ENCODE data around the gene ZNF846. TPM values are rescaled to one million over a fixed set of nuclear protein-coding genes. Genes with fewer than 3 reads are reported as not detected.
"Not testable (repeated sequence)": the region's sequence is repeated elsewhere in the genome, so short reads cannot be mapped to it uniquely, and the experiment has no call there.

Gene ZNF846
- total and polyA plus RNA-seq, 2 experiments from 2014 or later, result 23.3 to 26.0 TPM

DNA sequence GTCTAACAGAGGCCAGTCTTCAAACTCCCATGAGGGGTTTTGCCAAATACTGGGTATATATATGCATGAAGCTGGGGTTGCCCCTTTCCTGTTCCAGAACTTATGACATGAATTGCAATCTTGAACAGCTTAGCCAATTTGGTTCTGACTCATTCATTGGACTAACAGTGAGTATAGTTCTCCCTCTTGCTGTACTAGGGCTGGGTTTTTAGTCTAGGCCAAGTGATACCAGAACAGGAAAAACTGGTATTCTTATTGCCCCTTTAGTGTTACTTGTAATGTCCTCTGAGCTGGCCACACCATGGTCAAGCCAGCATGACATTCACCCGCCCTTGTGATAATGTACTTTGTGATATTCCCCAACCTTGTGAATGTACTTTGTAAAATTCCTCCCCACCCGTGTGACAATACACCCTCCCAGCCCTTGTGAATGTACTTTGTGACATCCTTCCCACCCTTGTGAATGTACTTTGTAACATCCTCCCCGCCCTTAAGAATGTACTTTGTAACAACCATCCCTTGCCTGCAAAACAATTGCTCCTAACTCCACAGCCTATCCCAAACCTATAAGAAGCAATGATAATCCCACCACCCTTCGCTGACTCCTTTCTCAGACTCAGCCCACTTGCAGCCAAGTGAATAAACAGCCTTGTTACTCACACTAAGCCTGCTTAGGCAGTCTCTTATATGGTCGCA, 26.9 kb downstream of the ZNF846 start:
- DNase-seq (ENCODE audit: low spot score), result no peak
- Histone ChIP-seq H3K4me1 (ENCODE audit: insufficient read depth) (no peaks in the 10 kb centered on the region), H3K79me2 (no peaks in the 10 kb centered on the region), H4K20me1 (ENCODE audit: insufficient read depth, poor library complexity, severe bottlenecking) (no peaks in the 10 kb centered on the region), H3K9me2 (replicated peaks; ENCODE audit: insufficient read depth) (no peaks in the 10 kb centered on the region), H2AFZ (no peak overlapping the region), H3K4me2 (no peak overlapping the region), H3K36me3 (replicated peaks; ENCODE audit: insufficient read depth, low read depth) (no peaks in the 10 kb centered on the region), H3K9me3 (ENCODE audit: low read depth) (no peaks in the 10 kb centered on the region), H3K4me3 (no peak overlapping the region), H3K27ac (no peak overlapping the region), H3K27me3 (no peaks in the 10 kb centered on the region)
- 77% methylated on average over 5 of the region's 5 CpGs for WGBS (ENCODE audit: low lambda C conversion rate, missing lambda C conversion rate)
- TF ChIP-seq EZH2 (IDR thresholded peaks at IDR 0.05; ENCODE audit: borderline replicate concordance), result no peak
- TF ChIP-seq EZH2phosphoT487 (IDR thresholded peaks at IDR 0.05; ENCODE audit: low read depth, severe bottlenecking, unreplicated experiment), result no peak
- TF ChIP-seq, protein P1, sequence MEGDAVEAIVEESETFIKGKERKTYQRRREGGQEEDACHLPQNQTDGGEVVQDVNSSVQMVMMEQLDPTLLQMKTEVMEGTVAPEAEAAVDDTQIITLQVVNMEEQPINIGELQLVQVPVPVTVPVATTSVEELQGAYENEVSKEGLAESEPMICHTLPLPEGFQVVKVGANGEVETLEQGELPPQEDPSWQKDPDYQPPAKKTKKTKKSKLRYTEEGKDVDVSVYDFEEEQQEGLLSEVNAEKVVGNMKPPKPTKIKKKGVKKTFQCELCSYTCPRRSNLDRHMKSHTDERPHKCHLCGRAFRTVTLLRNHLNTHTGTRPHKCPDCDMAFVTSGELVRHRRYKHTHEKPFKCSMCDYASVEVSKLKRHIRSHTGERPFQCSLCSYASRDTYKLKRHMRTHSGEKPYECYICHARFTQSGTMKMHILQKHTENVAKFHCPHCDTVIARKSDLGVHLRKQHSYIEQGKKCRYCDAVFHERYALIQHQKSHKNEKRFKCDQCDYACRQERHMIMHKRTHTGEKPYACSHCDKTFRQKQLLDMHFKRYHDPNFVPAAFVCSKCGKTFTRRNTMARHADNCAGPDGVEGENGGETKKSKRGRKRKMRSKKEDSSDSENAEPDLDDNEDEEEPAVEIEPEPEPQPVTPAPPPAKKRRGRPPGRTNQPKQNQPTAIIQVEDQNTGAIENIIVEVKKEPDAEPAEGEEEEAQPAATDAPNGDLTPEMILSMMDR (IDR thresholded peaks at IDR 0.05; ENCODE audit: poor library complexity), result no peak

DNA sequence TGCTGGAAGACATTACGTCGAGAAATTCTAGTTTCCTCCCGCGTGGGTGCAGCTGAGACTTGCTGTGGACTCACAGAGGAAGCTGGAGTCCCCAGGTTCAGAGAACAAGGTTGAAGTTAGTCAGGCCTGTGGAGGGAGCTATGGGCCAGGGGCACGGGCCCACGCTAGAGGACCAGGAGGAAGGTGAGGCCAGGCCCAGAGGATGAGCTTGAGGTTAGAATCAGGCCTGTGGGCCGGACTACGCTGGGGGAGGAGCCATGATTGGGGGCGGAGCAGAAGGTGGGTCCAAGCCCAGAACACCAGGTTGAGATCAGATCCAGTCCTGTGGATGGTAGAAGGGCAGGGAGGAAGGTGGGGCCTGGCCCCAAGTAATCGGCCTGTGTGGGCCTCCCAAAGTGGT, 32.6 kb downstream of the ZNF846 start:
- no peak overlapping the region for H2AFZ ChIP-seq
- H3K79me2 ChIP-seq, result no peaks in the 10 kb centered on the region
- 81% methylated on average over 10 of the region's 10 CpGs for WGBS (ENCODE audit: low lambda C conversion rate, missing lambda C conversion rate)
- H3K27me3 ChIP-seq, result no peaks in the 10 kb centered on the region
- H3K9me2 ChIP-seq (replicated peaks; ENCODE audit: insufficient read depth), result no peaks in the 10 kb centered on the region
- H3K4me1 ChIP-seq (ENCODE audit: insufficient read depth), result no peaks in the 10 kb centered on the region
- no peak for DNase-seq (ENCODE audit: low spot score)
- no peak overlapping the region for H3K4me2 ChIP-seq
- H3K27ac ChIP-seq, result no peak overlapping the region
- no peak overlapping the region for H3K4me3 ChIP-seq
- no peaks in the 10 kb centered on the region for H3K9me3 ChIP-seq (ENCODE audit: low read depth)
- no peaks in the 10 kb centered on the region for H3K36me3 ChIP-seq (replicated peaks; ENCODE audit: insufficient read depth, low read depth)
- no peaks in the 10 kb centered on the region for H4K20me1 ChIP-seq (ENCODE audit: insufficient read depth, poor library complexity, severe bottlenecking)
- TF ChIP-seq, protein P1 (IDR thresholded peaks at IDR 0.05; ENCODE audit: poor library complexity), result no peak
- TF ChIP-seq EZH2 (IDR thresholded peaks at IDR 0.05; ENCODE audit: borderline replicate concordance) (no peak), EZH2phosphoT487 (IDR thresholded peaks at IDR 0.05; ENCODE audit: low read depth, severe bottlenecking, unreplicated experiment) (no peak)

DNA sequence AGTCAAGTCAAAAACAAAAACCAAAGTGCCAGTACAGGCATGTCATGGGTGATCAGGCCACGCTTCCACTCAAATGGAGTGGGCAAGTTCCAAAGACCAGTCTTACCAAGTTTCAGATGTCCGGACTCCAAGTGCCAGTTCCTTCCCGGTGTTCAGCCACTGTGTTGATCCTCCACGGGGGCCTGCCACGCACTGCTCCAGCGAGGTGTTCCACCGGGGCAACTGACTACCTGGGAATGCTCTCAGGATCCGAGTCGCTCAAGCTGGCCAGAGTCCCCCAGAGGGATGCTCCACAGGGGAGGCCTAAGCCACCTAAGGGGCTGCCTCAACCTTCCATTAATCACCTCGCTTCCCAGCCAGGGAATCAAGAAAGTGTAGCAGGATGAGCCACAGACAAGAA, 38.5 kb downstream of the ZNF846 start:
- not testable (repeated sequence) for H3K27ac ChIP-seq; H2AFZ ChIP-seq; H3K4me3 ChIP-seq; H3K27me3 ChIP-seq; H4K20me1 ChIP-seq (ENCODE audit: insufficient read depth, poor library complexity, severe bottlenecking); H3K36me3 ChIP-seq (replicated peaks; ENCODE audit: insufficient read depth, low read depth); H3K4me1 ChIP-seq (ENCODE audit: insufficient read depth); DNase-seq (ENCODE audit: low spot score); H3K9me2 ChIP-seq (replicated peaks; ENCODE audit: insufficient read depth); H3K9me3 ChIP-seq (ENCODE audit: low read depth); H3K4me2 ChIP-seq; H3K79me2 ChIP-seq
- 91% methylated on average over 10 of the region's 10 CpGs for WGBS (ENCODE audit: low lambda C conversion rate, missing lambda C conversion rate)

DNA sequence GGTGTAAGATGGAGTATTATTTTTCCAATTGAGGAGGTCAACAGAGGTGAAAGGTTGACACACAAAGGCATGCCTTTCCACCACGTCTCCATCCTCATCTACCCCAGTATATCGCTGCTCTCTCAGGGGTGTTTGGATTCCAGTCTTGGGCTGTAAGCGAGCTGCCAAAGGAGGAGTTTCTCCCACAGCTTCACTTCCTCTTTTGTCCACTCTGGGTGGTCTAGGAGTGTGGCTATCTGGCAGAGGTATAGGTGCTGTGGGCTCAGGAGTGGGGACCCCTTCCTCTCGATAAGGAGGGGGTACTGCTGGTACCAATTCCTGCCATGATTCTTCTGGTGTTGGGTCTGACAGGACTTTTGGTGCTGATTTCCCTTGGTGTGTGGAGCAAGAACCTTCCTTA, 39.4 kb downstream of the ZNF846 start:
- no peaks in the 10 kb centered on the region for H3K36me3 ChIP-seq (replicated peaks; ENCODE audit: insufficient read depth, low read depth)
- 87% methylated on average over 4 of the region's 4 CpGs for WGBS (ENCODE audit: low lambda C conversion rate, missing lambda C conversion rate)
- H3K4me2 ChIP-seq, result no peak overlapping the region
- H3K9me2 ChIP-seq (replicated peaks; ENCODE audit: insufficient read depth), result no peaks in the 10 kb centered on the region
- H3K27me3 ChIP-seq, result no peaks in the 10 kb centered on the region
- no peaks in the 10 kb centered on the region for H3K4me1 ChIP-seq (ENCODE audit: insufficient read depth)
- no peaks in the 10 kb centered on the region for H3K79me2 ChIP-seq
- no peak overlapping the region for H2AFZ ChIP-seq
- TF ChIP-seq, protein P1 (IDR thresholded peaks at IDR 0.05; ENCODE audit: poor library complexity), result no peak
- TF ChIP-seq EZH2phosphoT487 (IDR thresholded peaks at IDR 0.05; ENCODE audit: low read depth, severe bottlenecking, unreplicated experiment) (no peak), EZH2 (IDR thresholded peaks at IDR 0.05; ENCODE audit: borderline replicate concordance) (no peak)
- no peaks in the 10 kb centered on the region for H4K20me1 ChIP-seq (ENCODE audit: insufficient read depth, poor library complexity, severe bottlenecking)
- no peak for DNase-seq (ENCODE audit: low spot score)
- no peaks in the 10 kb centered on the region for H3K9me3 ChIP-seq (ENCODE audit: low read depth)
- no peak overlapping the region for H3K4me3 ChIP-seq
- H3K27ac ChIP-seq, result no peak overlapping the region
